Testis (tissue), 5 donors: ENCODE data around the gene RASSF10. TPM values are rescaled to one million over a fixed set of nuclear protein-coding genes. Genes with fewer than 3 reads are reported as not detected.

ENCODE experiments used
- DNase-seq: peaks from one replicate; pipeline ENCODE4 v3.0.0-alpha.2; 2019
- H3K27ac ChIP-seq, 2 donors: fragments of 200-600 bp; sonication (generic); one replicate each; pipeline ENCODE4 v1.5.1; 2019
- H3K27me3 ChIP-seq: fragments of 200-600 bp; sonication (generic); one replicate; pipeline ENCODE4 v1.5.1; 2019
- H3K36me3 ChIP-seq: fragments of 200-600 bp; sonication (generic); one replicate; pipeline ENCODE4 v1.5.1; 2017; ENCODE audit warnings: low read depth; ENCODE audit errors: missing control alignments
- H3K4me1 ChIP-seq: fragments of 200-600 bp; sonication (generic); one replicate; pipeline ENCODE4 v1.5.1; 2019
- H3K4me3 ChIP-seq, 2 donors: fragments of 200-600 bp; sonication (generic); one replicate each; pipeline ENCODE4 v1.5.1; 2017 to 2019
- H3K9me3 ChIP-seq: fragments of 200-600 bp; sonication (generic); one replicate; pipeline ENCODE4 v1.5.1; 2017
- POLR2A ChIP-seq: fragments of 450-650 bp; IDR thresholded peaks from one replicate; pipeline ENCODE4 v1.6.1; 2017; ENCODE audit warnings: antibody characterized with exemption, mild to moderate bottlenecking, moderate library complexity
- WGBS, 2 donors: methylation state at CpG; one replicate each; pipeline ENCODE4 v1.1.5; 2018; 5-methylcytosine and 5-hydroxymethylcytosine counted together
- intact Hi-C: fragments of 100-400 bp; cut with DNase I; formaldehyde crosslinking; loops from one replicate; pipeline ENCODE4 v1.15.1; 2023; ENCODE audit warnings: low total_unique reads
- long read RNA-seq, 2 donors: transcript quantifications; one replicate each; lab custom pipeline, GENCODE V29; 2026
- polyA plus RNA-seq: library from polyadenylated mRNA; stranded (reverse); fragments of 350-450 nt; fragmentation: Illumina TruSeq; extraction: RNeasy Lipid Tissue Mini Kit (QIAGEN cat#74804); gene quantifications from one replicate; pipeline ENCODE4 v1.2.3, GENCODE V29; 2014; ENCODE audit warnings: low read depth, low replicate concordance; ENCODE audit not compliant: insufficient read depth
- total RNA-seq, 2 donors: library from RNA; depleted of rRNA; stranded (reverse); fragments of >200 nt; gene quantifications; one replicate each; pipeline ENCODE4 v1.2.3, GENCODE V29; 2016
- TF ChIP-seq, protein P1 (sequence below), 3 experiments: fragments of 450-650 bp in 2 of 3; fragments of 200-600 bp in 1 of 3; sonication (generic) in 1 of 3; IDR thresholded peaks; one replicate each; pipeline ENCODE4 v1.5.1; 2016 to 2019; ENCODE audit warnings: antibody characterized with exemption in 3 of 3, mild to moderate bottlenecking in 2 of 3, moderate library complexity in 1 of 3

The RASSF10 gene
- total RNA-seq (1 to 10 TPM; 3.0 to 6.3 TPM), polyA plus RNA-seq (2.9 TPM)
- long read RNA-seq, donor 1, transcript RASSF10-201 (1 exons, 2,530 nt), result major isoform, 5 of 5 reads
- long read RNA-seq, donor 1, partial matches to known transcripts, result 0 of 5 reads
- long read RNA-seq, donor 1, other reads (novel, unspliced or antisense), result 0 of 5 reads
- long read RNA-seq, donor 2, partial matches to known transcripts, result 0 of 3 reads
- long read RNA-seq, donor 2, other reads (novel, unspliced or antisense), result 0 of 3 reads

DNA sequence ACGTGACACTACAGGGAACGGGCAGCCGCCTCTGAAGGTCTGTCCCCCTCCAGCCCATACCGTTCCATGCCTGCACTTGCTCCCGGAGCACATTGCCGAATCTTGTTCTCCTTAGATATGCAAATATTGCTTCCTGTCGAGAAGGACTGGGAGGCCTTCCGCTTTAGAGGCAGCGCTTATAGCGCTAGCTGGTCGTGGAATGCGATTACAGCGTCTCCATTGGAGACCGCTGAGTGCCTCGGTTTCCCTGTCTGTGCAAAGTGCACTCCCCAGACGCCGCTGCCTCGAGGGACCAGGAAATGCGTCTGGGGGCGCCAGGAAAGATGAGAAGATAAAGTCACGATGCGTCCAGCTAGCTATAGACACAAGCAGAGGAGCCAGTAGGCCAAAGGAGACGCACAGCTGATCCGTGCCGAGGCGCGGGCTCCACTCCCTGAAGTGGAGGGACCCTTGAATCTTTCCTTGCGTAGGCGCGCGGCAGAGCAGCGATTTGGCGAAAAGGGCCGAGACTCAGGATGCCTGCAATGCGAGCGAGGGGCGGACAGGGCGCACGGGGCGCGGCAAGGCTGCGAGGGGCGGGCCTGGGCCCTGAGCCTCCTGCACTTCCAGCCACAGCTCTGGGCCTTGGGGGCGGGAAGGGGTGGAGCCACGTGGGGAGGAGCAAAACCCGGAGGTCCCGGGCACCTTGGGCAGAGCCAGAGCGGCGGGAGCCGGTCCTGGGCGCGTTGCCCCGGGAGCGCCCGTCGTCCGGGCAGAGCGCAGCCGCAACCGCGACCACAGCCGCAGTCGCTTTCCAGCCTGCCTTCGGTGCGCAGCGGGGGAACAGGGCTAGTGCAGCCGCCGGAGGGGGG is at the start of gene RASSF10:
Gene RASSF10 (plus strand): TSS at position 692 of the 851 bp plus-strand sequence. CDS start 261 bp downstream, outside the sequence.
- no peaks in the 10 kb centered on the region for H3K36me3 ChIP-seq
- peak within 1 kb of the TSS; percentile 32 to 66 for H3K4me3 ChIP-seq
- H3K9me3 ChIP-seq, result no peaks in the 10 kb centered on the region
- intact Hi-C loops, result no loop called here
- 3 to 7% methylated on average over 31 to 49 of the region's 68 CpGs for WGBS, 2 donors
- DNase-seq, result peak; percentile 87
- H3K4me1 ChIP-seq, result peaks cover 13% of the 10 kb centered on the region
- H3K27me3 ChIP-seq, result no peaks in the 10 kb centered on the region
- TF ChIP-seq, protein P1, sequence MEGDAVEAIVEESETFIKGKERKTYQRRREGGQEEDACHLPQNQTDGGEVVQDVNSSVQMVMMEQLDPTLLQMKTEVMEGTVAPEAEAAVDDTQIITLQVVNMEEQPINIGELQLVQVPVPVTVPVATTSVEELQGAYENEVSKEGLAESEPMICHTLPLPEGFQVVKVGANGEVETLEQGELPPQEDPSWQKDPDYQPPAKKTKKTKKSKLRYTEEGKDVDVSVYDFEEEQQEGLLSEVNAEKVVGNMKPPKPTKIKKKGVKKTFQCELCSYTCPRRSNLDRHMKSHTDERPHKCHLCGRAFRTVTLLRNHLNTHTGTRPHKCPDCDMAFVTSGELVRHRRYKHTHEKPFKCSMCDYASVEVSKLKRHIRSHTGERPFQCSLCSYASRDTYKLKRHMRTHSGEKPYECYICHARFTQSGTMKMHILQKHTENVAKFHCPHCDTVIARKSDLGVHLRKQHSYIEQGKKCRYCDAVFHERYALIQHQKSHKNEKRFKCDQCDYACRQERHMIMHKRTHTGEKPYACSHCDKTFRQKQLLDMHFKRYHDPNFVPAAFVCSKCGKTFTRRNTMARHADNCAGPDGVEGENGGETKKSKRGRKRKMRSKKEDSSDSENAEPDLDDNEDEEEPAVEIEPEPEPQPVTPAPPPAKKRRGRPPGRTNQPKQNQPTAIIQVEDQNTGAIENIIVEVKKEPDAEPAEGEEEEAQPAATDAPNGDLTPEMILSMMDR (IDR thresholded peaks at IDR 0.05), result no peak
- TF ChIP-seq POLR2A, result no peak
- H3K27ac ChIP-seq, result no peak within 1 kb of the TSS

DNA sequence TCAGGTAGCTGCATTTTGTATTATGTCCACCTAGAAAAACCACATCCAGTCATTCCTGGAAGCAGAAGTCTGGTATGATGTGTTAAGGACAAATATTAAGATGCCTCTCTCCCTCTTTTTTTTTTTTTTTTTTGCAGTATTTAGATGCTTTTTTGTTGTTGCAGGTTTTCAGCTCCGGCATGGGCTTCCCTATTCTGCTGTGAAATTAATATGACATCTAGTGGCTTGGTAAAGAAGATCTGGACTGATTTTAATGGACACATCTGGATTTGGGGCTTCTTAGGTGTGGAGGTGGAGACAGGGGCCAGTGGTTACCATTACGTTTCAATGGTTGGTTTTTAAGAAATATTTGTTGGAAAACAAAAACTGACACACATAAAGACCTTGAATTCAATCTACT is 47.5 kb upstream of the RASSF10 start:
- Histone ChIP-seq H3K9me3 (no peaks in the 10 kb centered on the region), H3K27me3 (no peaks in the 10 kb centered on the region), H3K27ac (no peak overlapping the region), H3K4me3 (no peak overlapping the region), H3K36me3 (no peaks in the 10 kb centered on the region), H3K4me1 (no peaks in the 10 kb centered on the region)
- DNase-seq, result no peak
- intact Hi-C loops, result no loop called here
- TF ChIP-seq, protein P1 (IDR thresholded peaks at IDR 0.05), result no peak
- no peak for TF ChIP-seq POLR2A
- WGBS, 2 donors, result 59 to 62% methylated on average over 2 of the region's 2 CpGs

DNA sequence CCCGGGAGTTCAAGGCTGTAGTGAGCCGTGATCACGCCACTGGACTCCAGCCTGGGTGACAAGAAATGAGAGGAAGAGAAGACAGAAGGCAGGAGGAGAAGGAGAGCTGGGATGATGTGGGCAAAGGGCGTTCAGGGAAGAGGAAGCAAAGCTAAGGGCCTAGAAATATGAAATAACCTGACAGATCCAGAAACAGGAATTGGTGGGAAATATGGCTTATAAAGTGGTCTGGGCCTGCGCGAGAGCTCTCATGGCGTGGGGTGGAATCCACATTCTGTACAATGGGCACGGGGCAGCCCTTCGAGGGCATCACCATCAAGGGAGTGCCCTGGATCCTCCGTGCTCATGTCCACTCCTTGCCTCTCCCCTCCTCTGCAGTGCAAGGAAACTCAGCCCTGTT is 46.8 kb upstream of the RASSF10 start:
- no peak for TF ChIP-seq POLR2A
- intact Hi-C loops, result no loop called here
- H3K9me3 ChIP-seq, result no peaks in the 10 kb centered on the region
- no peak overlapping the region for H3K4me3 ChIP-seq
- DNase-seq, result no peak
- H3K27ac ChIP-seq, result no peak overlapping the region
- H3K36me3 ChIP-seq, result no peaks in the 10 kb centered on the region
- no peaks in the 10 kb centered on the region for H3K27me3 ChIP-seq
- H3K4me1 ChIP-seq, result no peaks in the 10 kb centered on the region
- 86 to 87% methylated on average over 10 of the region's 10 CpGs for WGBS, 2 donors

DNA sequence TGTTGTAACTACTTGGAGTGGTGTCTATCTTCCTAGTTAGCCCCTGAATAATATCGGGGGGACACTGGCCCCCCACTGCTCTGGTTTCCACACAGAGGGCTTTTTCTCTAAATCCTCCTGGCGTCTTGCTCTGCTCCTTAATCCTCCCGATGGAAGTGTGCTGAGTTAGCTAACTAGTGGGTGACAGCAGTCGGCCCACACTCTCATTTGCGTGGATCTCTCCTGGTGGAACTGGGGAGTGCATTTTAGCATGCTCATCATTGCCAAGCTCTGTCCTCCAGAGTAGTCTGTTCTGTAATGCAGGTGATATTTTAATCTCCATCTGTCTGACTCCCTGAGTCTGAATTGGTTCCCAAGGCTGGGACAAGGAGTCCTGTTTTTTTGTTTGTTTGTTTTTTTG is 46.1 kb upstream of the RASSF10 start:
- no peak overlapping the region for H3K4me3 ChIP-seq
- WGBS, 2 donors, result 77 to 84% methylated on average over 5 of the region's 5 CpGs
- H3K27me3 ChIP-seq, result no peaks in the 10 kb centered on the region
- intact Hi-C loops, result no loop called here
- DNase-seq, result no peak
- H3K4me1 ChIP-seq, result no peaks in the 10 kb centered on the region
- TF ChIP-seq, protein P1 (IDR thresholded peaks at IDR 0.05), result no peak
- no peak for TF ChIP-seq POLR2A
- H3K36me3 ChIP-seq, result no peaks in the 10 kb centered on the region
- no peaks in the 10 kb centered on the region for H3K9me3 ChIP-seq
- no peak overlapping the region for H3K27ac ChIP-seq

DNA sequence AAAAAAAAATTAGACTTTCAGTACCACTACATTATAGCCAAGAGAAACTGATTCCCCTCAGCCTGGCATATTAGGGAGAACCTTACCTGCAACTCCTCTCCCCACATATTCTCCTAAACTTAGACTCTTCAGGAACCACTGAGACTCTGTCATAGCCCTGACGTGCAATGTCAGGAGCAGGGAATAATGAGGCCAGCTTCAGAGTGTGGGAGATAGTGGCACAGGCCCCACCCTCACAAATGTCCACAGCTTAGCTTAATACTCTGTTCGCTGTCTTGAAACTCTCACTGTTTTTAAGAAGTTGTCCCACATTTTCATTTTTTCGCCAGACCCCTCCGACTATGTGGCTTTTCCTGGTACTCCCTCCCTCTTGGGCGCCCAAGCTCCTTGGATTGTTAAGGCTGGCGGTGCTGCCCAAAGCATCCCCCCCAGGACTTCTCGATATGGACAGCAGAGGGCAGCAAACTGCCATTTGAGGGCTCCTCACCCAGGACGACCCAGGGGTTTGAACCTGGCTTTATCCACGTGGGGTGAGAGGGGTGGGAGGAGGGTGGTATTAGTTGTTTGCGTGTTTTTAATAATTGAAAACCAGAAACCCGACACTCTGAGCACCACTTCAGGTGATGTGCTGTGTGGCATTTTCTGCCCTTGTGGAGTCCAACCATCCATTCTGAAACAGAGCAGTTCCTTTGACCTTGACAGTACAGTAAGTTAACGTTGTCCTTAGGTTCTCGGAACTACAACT is 45.2 kb upstream of the RASSF10 start:
- 29 to 32% methylated on average over 13 of the region's 13 CpGs for WGBS, 2 donors
- TF ChIP-seq, protein P1 (IDR thresholded peaks at IDR 0.05), result peak; percentile 36 to 77 (median 59)
- no peak for TF ChIP-seq POLR2A
- no peaks in the 10 kb centered on the region for H3K27me3 ChIP-seq
- no peaks in the 10 kb centered on the region for H3K9me3 ChIP-seq
- H3K27ac ChIP-seq, result no peak overlapping the region
- DNase-seq, result peak; percentile 73
- no peaks in the 10 kb centered on the region for H3K36me3 ChIP-seq
- intact Hi-C loops, result no loop called here
- no peaks in the 10 kb centered on the region for H3K4me1 ChIP-seq
- no peak overlapping the region for H3K4me3 ChIP-seq
